ENCODE results near the gene NFE2. TPM values are rescaled to one million over a fixed set of nuclear protein-coding genes. Genes with fewer than 3 reads are reported as not detected.
"Not testable (repeated sequence)": the region's sequence is repeated elsewhere in the genome, so short reads cannot be mapped to it uniquely, and the experiment has no call there.

The NFE2 gene
- polyA plus RNA-seq, 1 experiment: 1.0 TPM

GRCh38 chr12:54324617-54325441 lies 24.0 kb upstream of the NFE2 start, which contains the start of gene COPZ1:
Gene COPZ1 (plus strand): TSS chr12:54325131. CDS start chr12:54325164, 33 bp downstream.
- CTCF ChIA-PET: interaction anchor here (0.6 to 4.4 kb wide), 36 partner anchors 9 to 325 kb away, joined by 3 to 35 read pairs (median 4); partner anchors contain the start of genes HOXC5, HOXC9 and NFE2
- DNase-seq (ENCODE audit: low read depth): peak; percentile 100
- H3K36me3 ChIP-seq (ENCODE audit: control insufficient read depth, insufficient read depth, low read length): no peaks in the 10 kb centered on the region; the same call in 1 of the 2 replicates
- H3K27me3 ChIP-seq (ENCODE audit: control insufficient read depth, insufficient read depth, low read length): no peaks in the 10 kb centered on the region
- POLR2A ChIA-PET: interaction anchor here (0.5 to 0.9 kb wide), 11 partner anchors 10 to 1744 kb away, joined by 3 to 10 read pairs (median 6); partner anchors contain the start of genes HNRNPA1 and NFE2
- H3K4me3 ChIP-seq (ENCODE audit: low read depth, low read length): peak within 1 kb of the TSS; percentile 65
- TF ChIP-seq, protein P1, sequence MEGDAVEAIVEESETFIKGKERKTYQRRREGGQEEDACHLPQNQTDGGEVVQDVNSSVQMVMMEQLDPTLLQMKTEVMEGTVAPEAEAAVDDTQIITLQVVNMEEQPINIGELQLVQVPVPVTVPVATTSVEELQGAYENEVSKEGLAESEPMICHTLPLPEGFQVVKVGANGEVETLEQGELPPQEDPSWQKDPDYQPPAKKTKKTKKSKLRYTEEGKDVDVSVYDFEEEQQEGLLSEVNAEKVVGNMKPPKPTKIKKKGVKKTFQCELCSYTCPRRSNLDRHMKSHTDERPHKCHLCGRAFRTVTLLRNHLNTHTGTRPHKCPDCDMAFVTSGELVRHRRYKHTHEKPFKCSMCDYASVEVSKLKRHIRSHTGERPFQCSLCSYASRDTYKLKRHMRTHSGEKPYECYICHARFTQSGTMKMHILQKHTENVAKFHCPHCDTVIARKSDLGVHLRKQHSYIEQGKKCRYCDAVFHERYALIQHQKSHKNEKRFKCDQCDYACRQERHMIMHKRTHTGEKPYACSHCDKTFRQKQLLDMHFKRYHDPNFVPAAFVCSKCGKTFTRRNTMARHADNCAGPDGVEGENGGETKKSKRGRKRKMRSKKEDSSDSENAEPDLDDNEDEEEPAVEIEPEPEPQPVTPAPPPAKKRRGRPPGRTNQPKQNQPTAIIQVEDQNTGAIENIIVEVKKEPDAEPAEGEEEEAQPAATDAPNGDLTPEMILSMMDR (IDR thresholded peaks at IDR 0.05; ENCODE audit: insufficient read depth, low read depth, low read length): peak; percentile 82

- ChIA-PET CTCF (interaction anchor here (0.6 to 4.4 kb wide), 8 partner anchors 8 to 130 kb away, joined by 3 to 35 read pairs (median 3); no protein-coding TSS in a partner anchor), POLR2A (no interaction called here)
- Histone ChIP-seq H3K36me3 (ENCODE audit: control insufficient read depth, insufficient read depth, low read length) (no peaks in the 10 kb centered on the region), H3K4me3 (ENCODE audit: low read depth, low read length) (no peak overlapping the region), H3K27me3 (ENCODE audit: control insufficient read depth, insufficient read depth, low read length) (no peaks in the 10 kb centered on the region)
- TF ChIP-seq, protein P1 (IDR thresholded peaks at IDR 0.05; ENCODE audit: insufficient read depth, low read depth, low read length): no peak
- no peak for DNase-seq (ENCODE audit: low read depth)
These were observed 20.5 kb upstream of the NFE2 start for GRCh38 chr12:54321363-54321762.

- H3K4me3 ChIP-seq (ENCODE audit: low read depth, low read length); H3K27me3 ChIP-seq (ENCODE audit: control insufficient read depth, insufficient read depth, low read length); POLR2A ChIA-PET; H3K36me3 ChIP-seq (ENCODE audit: control insufficient read depth, insufficient read depth, low read length); DNase-seq (ENCODE audit: low read depth): not testable (repeated sequence)
- CTCF ChIA-PET: interaction anchor here (0.9 to 1.4 kb wide), 3 partner anchors 11 to 18 kb away, joined by 3 to 5 read pairs (median 3); partner anchors contain the start of gene COPZ1
These were observed 11.5 kb upstream of the NFE2 start for GRCh38 chr12:54312309-54312708.

DNA sequence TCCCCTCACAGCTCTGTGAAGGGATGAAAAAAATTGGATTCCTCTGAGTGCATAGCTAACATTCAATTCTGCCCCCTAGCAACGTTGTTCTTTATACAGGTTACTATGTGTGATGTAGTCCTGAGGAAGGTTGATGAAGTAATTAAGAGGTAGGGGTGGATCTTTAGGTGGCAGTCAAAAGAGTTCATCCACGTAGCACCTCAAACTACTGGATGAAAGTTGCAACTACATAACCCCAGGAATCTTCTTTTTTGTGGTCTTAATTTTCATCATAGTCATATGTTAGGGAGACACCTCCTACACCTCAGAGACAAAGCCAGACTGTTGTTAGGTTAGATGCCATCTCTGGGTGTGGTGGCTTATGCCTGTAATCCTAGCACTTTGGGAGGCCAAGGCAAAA lies 10.2 kb upstream of the NFE2 start:
- DNase-seq (ENCODE audit: low read depth): no peak
- TF ChIP-seq, protein P1 (IDR thresholded peaks at IDR 0.05; ENCODE audit: insufficient read depth, low read depth, low read length): no peak
- ChIA-PET POLR2A (no interaction called here), CTCF (interaction anchor here (1.0 kb wide), 1 partner anchor 16 kb away, joined by 3 read pairs; no protein-coding TSS in a partner anchor)
- Histone ChIP-seq H3K36me3 (ENCODE audit: control insufficient read depth, insufficient read depth, low read length) (no peaks in the 10 kb centered on the region), H3K4me3 (ENCODE audit: low read depth, low read length) (no peak overlapping the region), H3K27me3 (ENCODE audit: control insufficient read depth, insufficient read depth, low read length) (no peaks in the 10 kb centered on the region; the same call in none of the 2 replicates)

DNA sequence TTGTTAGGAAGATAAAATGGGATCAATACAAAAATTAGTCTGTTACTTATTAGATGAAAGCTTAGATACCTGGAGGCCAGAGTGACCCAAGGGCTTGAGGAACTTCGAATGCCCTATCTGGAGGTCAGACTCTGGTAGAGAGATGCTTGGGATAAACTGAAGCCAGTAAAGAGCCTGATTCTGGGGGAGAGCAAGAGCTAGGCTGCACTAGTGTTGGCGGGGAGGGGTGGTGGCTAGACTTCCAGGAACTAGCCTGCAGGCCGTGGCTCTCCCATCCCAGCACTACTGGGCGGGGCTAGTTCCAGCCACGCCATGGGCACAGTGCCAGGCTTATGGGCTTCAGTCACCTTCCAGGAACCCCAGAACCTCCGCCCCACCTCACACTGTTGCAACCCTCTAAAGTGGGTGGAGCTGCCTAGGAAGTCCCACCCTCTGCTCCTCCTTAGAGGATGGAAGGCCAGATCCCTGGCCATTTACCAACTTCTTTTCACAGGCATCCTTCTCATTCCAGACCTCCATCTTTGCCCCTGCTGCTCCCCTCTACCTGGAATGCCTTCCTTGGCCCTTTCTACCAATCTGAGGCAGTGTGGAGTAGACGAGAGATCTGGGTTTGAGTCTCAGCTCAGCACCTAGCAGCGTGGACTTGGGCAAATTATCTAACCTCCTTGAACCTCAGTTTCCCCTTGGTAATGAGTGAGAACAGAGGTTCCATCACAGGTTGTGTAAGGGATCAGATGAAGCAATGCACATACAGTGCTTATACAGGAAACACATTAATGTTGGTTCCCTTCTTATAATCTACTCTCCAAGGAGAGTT lies 6.3 kb upstream of the NFE2 start:
- CTCF ChIA-PET: interaction anchor here (0.5 to 1.8 kb wide), 7 partner anchors 12 to 531 kb away, joined by 3 to 13 read pairs (median 5); partner anchors contain the start of gene COPZ1
- DNase-seq (ENCODE audit: low read depth): no peak
- TF ChIP-seq, protein P1 (IDR thresholded peaks at IDR 0.05; ENCODE audit: insufficient read depth, low read depth, low read length): no peak

More for the DNA sequence above, 6.3 kb upstream of the NFE2 start:
- no peak overlapping the region for H3K4me3 ChIP-seq (ENCODE audit: low read depth, low read length)
- POLR2A ChIA-PET: interaction anchor here (0.6 kb wide), 1 partner anchor 1667 kb away, joined by 4 read pairs; the partner anchor contains the start of gene RAB5B
- H3K27me3 ChIP-seq (ENCODE audit: control insufficient read depth, insufficient read depth, low read length): peaks cover 4% of the 10 kb centered on the region
- no peaks in the 10 kb centered on the region for H3K36me3 ChIP-seq (ENCODE audit: control insufficient read depth, insufficient read depth, low read length)

Data from BJ (cell line).